Neuron (in vitro differentiated cells): Measurements from ENCODE around the gene TARBP2.

Source experiments
- H2AFZ ChIP-seq: one replicate; pipeline ENCODE4 v1.6.1; 2013; ENCODE audit warnings: low read depth, mild to moderate bottlenecking, inconsistent platforms, low read length, moderate library complexity
- H3K27me3 ChIP-seq: one replicate; pipeline ENCODE4 v1.6.1; 2013; ENCODE audit warnings: low read length; ENCODE audit not compliant: insufficient read depth
- H3K36me3 ChIP-seq: one replicate; pipeline ENCODE4 v1.6.1; 2013; ENCODE audit warnings: low read length; ENCODE audit not compliant: insufficient read depth
- H3K4me1 ChIP-seq: one replicate; pipeline ENCODE4 v1.6.1; 2013; ENCODE audit warnings: low read length; ENCODE audit not compliant: insufficient read depth
- H3K4me3 ChIP-seq: 2 replicates; pipeline ENCODE4 v1.5.1; 2013; ENCODE audit warnings: mild to moderate bottlenecking, low read length, moderate library complexity
- H3K9me3 ChIP-seq: one replicate; pipeline ENCODE4 v1.6.1; 2013; ENCODE audit warnings: low read length

The TARBP2 gene

GRCh38 chr12:53505086-53505485, 4.0 kb downstream of the TARBP2 start:
- Histone ChIP-seq H3K4me3 (no peak overlapping the region), H2AFZ (no peak overlapping the region), H3K4me1 (peaks cover 13% of the 10 kb centered on the region), H3K9me3 (no peaks in the 10 kb centered on the region), H3K36me3 (peaks cover 37% of the 10 kb centered on the region), H3K27me3 (no peaks in the 10 kb centered on the region)

GRCh38 chr12:53505555-53506449, 4.7 kb downstream of the TARBP2 start:
- Histone ChIP-seq H3K27me3 (no peaks in the 10 kb centered on the region), H3K36me3 (peaks cover 37% of the 10 kb centered on the region), H2AFZ (no peak overlapping the region), H3K4me1 (peaks cover 9% of the 10 kb centered on the region), H3K4me3 (no peak overlapping the region), H3K9me3 (no peaks in the 10 kb centered on the region)

- H3K4me3 ChIP-seq = no peak overlapping the region
- H3K27me3 ChIP-seq = no peaks in the 10 kb centered on the region
- no peaks in the 10 kb centered on the region for H3K9me3 ChIP-seq
- H3K36me3 ChIP-seq = peaks cover 37% of the 10 kb centered on the region
- no peak overlapping the region for H2AFZ ChIP-seq
- H3K4me1 ChIP-seq = peaks cover 9% of the 10 kb centered on the region
These were observed 5.3 kb downstream of the TARBP2 start for GRCh38 chr12:53506450-53506785.

DNA sequence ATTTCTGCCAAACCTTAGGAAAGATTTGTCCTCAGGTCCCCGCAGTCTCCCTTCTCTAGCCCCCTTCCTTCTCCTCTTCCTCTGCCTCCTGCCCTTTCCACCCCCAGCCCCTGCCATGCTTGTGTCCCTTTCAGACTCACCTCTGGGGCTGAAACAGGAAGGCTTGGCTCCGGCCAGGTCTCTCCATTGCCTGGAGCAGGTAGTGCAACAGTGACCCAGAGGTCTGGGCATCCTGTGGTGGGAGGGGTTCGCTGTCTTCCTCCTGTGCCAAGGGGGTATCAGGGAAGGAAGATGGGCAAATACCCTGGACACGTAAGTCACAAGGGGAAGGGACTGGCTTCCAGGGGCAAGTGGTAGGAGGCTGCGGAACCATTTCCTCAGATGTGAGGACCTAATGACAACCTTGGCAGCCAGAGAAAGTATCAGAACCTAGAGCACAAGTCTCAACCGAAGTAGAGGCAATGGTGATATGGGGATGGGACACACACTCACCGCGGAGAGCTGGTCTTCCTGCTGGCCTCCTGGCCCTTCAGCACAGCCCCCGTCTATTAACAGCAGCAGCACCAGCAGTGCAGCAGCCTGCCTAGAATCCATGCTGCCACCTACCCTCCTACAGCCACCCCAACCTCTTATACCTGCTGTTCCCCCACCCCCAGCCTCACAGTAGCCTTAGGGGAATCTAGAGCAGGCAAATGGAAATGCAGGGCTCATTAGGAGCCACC, 6.0 kb downstream of the TARBP2 start, which contains the start of gene NPFF:
NPFF (minus strand) TSS at position 604 of the 722 bp plus-strand sequence; CDS start at position 594, 10 bp downstream.
- Histone ChIP-seq H3K36me3 (peaks cover 43% of the 10 kb centered on the region), H3K4me3 (no peak within 1 kb of the TSS), H3K9me3 (no peaks in the 10 kb centered on the region), H3K4me1 (peaks cover 3% of the 10 kb centered on the region), H3K27me3 (no peaks in the 10 kb centered on the region), H2AFZ (no peak within 1 kb of the TSS)

DNA sequence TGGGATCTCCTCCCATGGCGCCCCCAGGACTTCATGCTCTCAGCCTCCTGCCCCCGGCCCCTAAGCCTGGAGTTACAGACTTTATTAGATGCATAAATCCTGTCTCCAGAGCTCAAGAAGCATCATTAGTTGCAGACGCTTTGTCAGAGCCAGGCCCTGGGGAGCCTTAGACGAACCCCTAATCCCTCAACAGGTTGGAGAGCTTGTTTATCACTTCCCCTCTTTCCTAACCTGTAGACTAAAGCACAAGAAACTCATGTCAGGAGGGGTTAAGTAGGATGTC, 6.5 kb downstream of the TARBP2 start:
- Histone ChIP-seq H3K36me3 (peaks cover 48% of the 10 kb centered on the region), H3K9me3 (no peaks in the 10 kb centered on the region), H3K27me3 (no peaks in the 10 kb centered on the region), H2AFZ (no peak overlapping the region), H3K4me1 (no peaks in the 10 kb centered on the region), H3K4me3 (no peak overlapping the region)

DNA sequence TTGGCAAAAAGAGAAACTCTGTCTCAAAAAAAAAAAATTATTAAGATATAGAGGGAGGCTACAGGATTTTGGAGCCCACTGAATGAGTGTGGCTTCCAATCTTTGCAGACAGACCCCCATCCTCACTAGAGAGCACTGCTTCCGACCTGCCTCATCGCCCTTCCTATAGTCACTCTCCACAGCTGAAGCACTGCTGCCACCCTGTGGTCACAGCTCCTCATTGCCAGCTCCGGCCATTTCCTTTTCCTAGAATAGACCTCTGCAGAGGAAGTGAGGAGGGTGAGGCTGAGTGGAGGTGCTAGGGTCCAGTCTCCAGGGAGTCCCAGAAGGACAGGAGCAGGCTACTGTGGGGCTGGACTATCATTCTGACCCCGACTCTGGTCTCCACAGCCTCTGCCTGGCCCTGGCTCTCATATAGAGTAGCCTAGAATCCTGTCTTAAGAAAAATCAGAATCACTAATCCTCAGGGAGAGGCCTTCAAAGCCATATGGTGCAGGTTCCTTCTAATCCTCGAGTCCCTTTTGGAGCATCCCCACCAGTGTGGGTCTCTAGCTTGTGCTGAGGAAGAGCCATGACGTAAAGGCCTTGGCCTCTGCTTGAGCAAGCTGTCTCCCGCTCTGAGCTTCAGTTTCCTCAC, 7.6 kb downstream of the TARBP2 start:
- peaks cover 53% of the 10 kb centered on the region for H3K36me3 ChIP-seq
- H3K9me3 ChIP-seq = no peaks in the 10 kb centered on the region
- H3K27me3 ChIP-seq = no peaks in the 10 kb centered on the region
- H3K4me1 ChIP-seq = no peaks in the 10 kb centered on the region
- H3K4me3 ChIP-seq = no peak overlapping the region
- H2AFZ ChIP-seq = no peak overlapping the region

GRCh38 chr12:53510181-53510812, 9.2 kb downstream of the TARBP2 start:
- no peaks in the 10 kb centered on the region for H3K9me3 ChIP-seq
- H3K36me3 ChIP-seq = peaks cover 55% of the 10 kb centered on the region
- no peaks in the 10 kb centered on the region for H3K4me1 ChIP-seq
- no peak overlapping the region for H3K4me3 ChIP-seq
- no peaks in the 10 kb centered on the region for H3K27me3 ChIP-seq
- H2AFZ ChIP-seq = no peak overlapping the region

GRCh38 chr12:53513712-53514410, 12.8 kb downstream of the TARBP2 start:
- Histone ChIP-seq H2AFZ (no peak overlapping the region), H3K27me3 (no peaks in the 10 kb centered on the region), H3K9me3 (no peaks in the 10 kb centered on the region), H3K36me3 (peaks cover 62% of the 10 kb centered on the region), H3K4me1 (no peaks in the 10 kb centered on the region), H3K4me3 (no peak overlapping the region)

GRCh38 chr12:53514628-53515290, 13.7 kb downstream of the TARBP2 start:
- no peak overlapping the region for H2AFZ ChIP-seq
- H3K9me3 ChIP-seq = no peaks in the 10 kb centered on the region
- no peak overlapping the region for H3K4me3 ChIP-seq
- no peaks in the 10 kb centered on the region for H3K4me1 ChIP-seq
- H3K27me3 ChIP-seq = no peaks in the 10 kb centered on the region
- peaks cover 65% of the 10 kb centered on the region for H3K36me3 ChIP-seq

- Histone ChIP-seq H3K27me3 (no peaks in the 10 kb centered on the region), H2AFZ (no peak overlapping the region), H3K9me3 (no peaks in the 10 kb centered on the region), H3K36me3 (peaks cover 70% of the 10 kb centered on the region), H3K4me3 (no peak overlapping the region), H3K4me1 (no peaks in the 10 kb centered on the region)
These were observed 14.2 kb downstream of the TARBP2 start for GRCh38 chr12:53515291-53515680.

GRCh38 chr12:53516758-53517455, 15.8 kb downstream of the TARBP2 start:
- Histone ChIP-seq H3K4me1 (no peaks in the 10 kb centered on the region), H2AFZ (no peak overlapping the region), H3K4me3 (no peak overlapping the region), H3K27me3 (no peaks in the 10 kb centered on the region), H3K9me3 (no peaks in the 10 kb centered on the region), H3K36me3 (peaks cover 80% of the 10 kb centered on the region)

DNA sequence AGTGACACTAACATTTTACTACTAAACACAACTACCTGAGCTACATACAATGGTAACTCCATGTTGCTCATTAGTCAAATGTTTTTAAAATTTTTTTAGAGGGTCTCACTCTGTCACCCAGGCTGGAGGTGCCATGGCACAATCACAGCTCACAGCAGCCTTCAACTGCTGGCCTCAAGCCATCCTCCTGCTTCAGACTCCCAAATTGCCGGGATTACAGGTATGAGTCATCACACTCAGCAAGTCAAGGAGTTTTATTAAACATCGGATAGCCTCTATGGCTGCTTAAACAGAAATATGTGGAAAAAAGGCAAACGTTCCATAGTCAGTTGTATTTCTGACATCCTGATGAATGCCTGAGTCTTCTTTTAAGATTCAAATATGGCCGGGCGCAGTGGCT, 17.3 kb downstream of the TARBP2 start:
- no peaks in the 10 kb centered on the region for H3K4me1 ChIP-seq
- no peaks in the 10 kb centered on the region for H3K27me3 ChIP-seq
- no peak overlapping the region for H3K4me3 ChIP-seq
- H3K9me3 ChIP-seq = no peaks in the 10 kb centered on the region
- H3K36me3 ChIP-seq = peaks cover 79% of the 10 kb centered on the region
- no peak overlapping the region for H2AFZ ChIP-seq
